ENCODE measurements around the gene PDE7B.

GRCh38 chr6:135906542-135906941 lies 55.0 kb downstream of the PDE7B start:
- TF ChIP-seq CTCF (IDR thresholded peaks at IDR 0.05) (no peak), ZFX (IDR thresholded peaks at IDR 0.05; ENCODE audit: borderline replicate concordance) (no peak)

Measured in 22Rv1 (cell line).